Lung (tissue), 12 donors: ENCODE data around the gene ZNF3. TPM values are rescaled to one million over a fixed set of nuclear protein-coding genes. Genes with fewer than 3 reads are reported as not detected.

Experiments
- ATAC-seq: fragments of 200-7000 bp; cut with Tn5 transposase; one replicate; pipeline ENCODE4 v1.9.1; 2020; ENCODE audit warnings: moderate number of reproducible peaks; ENCODE audit not compliant: insufficient read depth, low FRiP score
- DNase-seq, 3 donors: peaks; one replicate each; pipeline ENCODE4 v3.0.0-alpha.2; 2013 to 2017
- H3K27ac ChIP-seq, 2 donors: one replicate each; pipeline ENCODE4 v1.5.1; 2013; ENCODE audit warnings: mild to moderate bottlenecking in 2 of 2, moderate library complexity in 2 of 2, control low read depth in 1 of 2, inconsistent platforms in 1 of 2, low read depth in 1 of 2, low read length in 1 of 2
- H3K27me3 ChIP-seq, 3 donors: one replicate each; pipeline ENCODE4 v1.5.1; 2013; ENCODE audit warnings: low read length in 2 of 3; ENCODE audit not compliant: control insufficient read depth in 3 of 3, insufficient read depth in 3 of 3
- H3K36me3 ChIP-seq, 4 donors: one replicate each; pipeline ENCODE4 v1.5.1; 2013; ENCODE audit warnings: low read length in 4 of 4, mild to moderate bottlenecking in 1 of 4, moderate library complexity in 1 of 4; ENCODE audit not compliant: control insufficient read depth in 4 of 4, insufficient read depth in 4 of 4
- H3K4me1 ChIP-seq, 5 donors: one replicate each; pipeline ENCODE4 v1.5.1; 2013; ENCODE audit warnings: low read length in 5 of 5, mild to moderate bottlenecking in 2 of 5, moderate library complexity in 1 of 5; ENCODE audit not compliant: control insufficient read depth in 5 of 5, insufficient read depth in 5 of 5
- H3K4me3 ChIP-seq: one replicate; pipeline ENCODE4 v1.5.1; 2013; ENCODE audit warnings: mild to moderate bottlenecking, control low read depth, moderate library complexity
- H3K9ac ChIP-seq, 2 donors: one replicate each; pipeline ENCODE4 v1.5.1; 2013; ENCODE audit warnings: low read length in 2 of 2, control low read depth in 1 of 2; ENCODE audit not compliant: insufficient read depth in 1 of 2
- H3K9me3 ChIP-seq, 4 donors: one replicate each; pipeline ENCODE4 v1.5.1; 2013; ENCODE audit warnings: low read length in 3 of 4, mild to moderate bottlenecking in 1 of 4, moderate library complexity in 1 of 4; ENCODE audit not compliant: control insufficient read depth in 4 of 4, insufficient read depth in 3 of 4
- WGBS, 2 donors: extraction: QIAGEN DNeasy Blood & Tissue Kit; methylation state at CpG; one replicate each; pipeline ENCODE4 v1.1.7; 2013; 5-methylcytosine and 5-hydroxymethylcytosine counted together
- polyA plus RNA-seq, 2 donors: library from polyadenylated mRNA; stranded (reverse); fragments of 200-250 nt; gene quantifications; one replicate each; pipeline ENCODE4 v1.2.1, GENCODE V29; 2013
- total RNA-seq, 2 donors: library from RNA; depleted of rRNA in 1 of 2; stranded (reverse); fragments of >200 nt in 1 of 2; gene quantifications; one replicate each; pipeline ENCODE4 v1.2.1, GENCODE V29; 2014 to 2021
- TF ChIP-seq, protein P1 (sequence below): IDR thresholded peaks from 2 replicates; pipeline ENCODE4 v1.5.1; 2012; ENCODE audit warnings: mild to moderate bottlenecking; ENCODE audit errors: control extremely low read depth, extremely low read depth
- donor health status: control.
- donor health status: control.
- donor health status: Bipolar disorder and iron deficiency.
- donor health status: healthy.
- donor health status: DM: yes; HTN: yes; CAD: no.

ZNF3 gene
- total and polyA plus RNA-seq, 4 donors: 12.8 to 30.5 (median 23.4) TPM

DNA sequence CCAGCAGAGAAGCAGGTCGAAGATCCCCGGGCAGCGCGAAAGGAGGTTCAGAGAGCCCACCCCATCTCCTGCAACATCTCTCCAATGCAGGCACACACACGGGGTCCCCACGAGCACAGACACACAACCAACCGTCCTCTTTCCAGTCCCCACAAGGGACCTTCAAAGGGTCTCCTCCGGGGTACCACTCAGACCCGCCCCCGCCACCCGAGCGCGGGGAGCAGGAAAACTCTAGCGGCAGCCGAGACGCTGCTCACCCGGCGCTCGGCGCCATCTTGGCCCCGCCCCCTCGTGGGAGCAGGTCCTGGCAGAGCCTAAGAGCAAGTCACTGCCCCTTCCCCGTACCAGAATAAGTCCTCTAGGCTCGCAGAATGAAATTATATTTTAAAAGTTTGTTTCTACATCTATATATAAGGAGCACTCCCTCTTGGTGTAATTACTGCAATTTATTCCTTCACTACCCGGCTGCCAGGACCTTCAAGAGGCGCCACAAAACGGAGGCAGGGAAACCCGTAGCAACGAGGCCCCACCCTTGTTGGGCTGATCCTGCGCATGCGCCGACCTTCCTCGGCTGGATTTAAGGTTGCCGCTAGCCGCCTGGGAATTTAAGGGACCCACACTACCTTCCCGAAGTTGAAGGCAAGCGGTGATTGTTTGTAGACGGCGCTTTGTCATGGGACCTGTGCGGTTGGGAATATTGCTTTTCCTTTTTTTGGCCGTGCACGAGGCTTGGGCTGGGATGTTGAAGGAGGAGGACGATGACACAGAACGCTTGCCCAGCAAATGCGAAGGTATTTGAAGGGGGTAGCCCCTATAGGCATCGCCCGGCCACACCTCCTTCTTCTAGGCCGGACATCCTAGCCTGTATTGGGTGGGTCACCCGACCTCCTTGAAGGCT, 37.8 kb upstream of the ZNF3 start, which contains the start of the genes CNPY4 and TAF6:
TSS of gene CNPY4 (plus strand) at position 563 of the 898 bp plus-strand sequence. CDS start at position 674, 111 bp downstream.
TSS of gene TAF6 (minus strand) at position 287 of the 898 bp plus-strand sequence. CDS start 5,149 bp downstream, outside the sequence.
- Histone ChIP-seq H3K4me1 (peaks cover 0 to 14% (median 7%) of the 10 kb centered on the region in 5 donors), H3K9me3 (no peaks in the 10 kb centered on the region), H3K27me3 (no peaks in the 10 kb centered on the region), H3K27ac (peak within 1 kb of the TSS; percentile 75), H3K36me3 (peaks cover 0 to 11% (median 1%) of the 10 kb centered on the region in 4 donors), H3K4me3 (peak within 1 kb of the TSS; percentile 86), H3K9ac (peak within 1 kb of the TSS; percentile 69 to 95)
- TF ChIP-seq, protein P1, sequence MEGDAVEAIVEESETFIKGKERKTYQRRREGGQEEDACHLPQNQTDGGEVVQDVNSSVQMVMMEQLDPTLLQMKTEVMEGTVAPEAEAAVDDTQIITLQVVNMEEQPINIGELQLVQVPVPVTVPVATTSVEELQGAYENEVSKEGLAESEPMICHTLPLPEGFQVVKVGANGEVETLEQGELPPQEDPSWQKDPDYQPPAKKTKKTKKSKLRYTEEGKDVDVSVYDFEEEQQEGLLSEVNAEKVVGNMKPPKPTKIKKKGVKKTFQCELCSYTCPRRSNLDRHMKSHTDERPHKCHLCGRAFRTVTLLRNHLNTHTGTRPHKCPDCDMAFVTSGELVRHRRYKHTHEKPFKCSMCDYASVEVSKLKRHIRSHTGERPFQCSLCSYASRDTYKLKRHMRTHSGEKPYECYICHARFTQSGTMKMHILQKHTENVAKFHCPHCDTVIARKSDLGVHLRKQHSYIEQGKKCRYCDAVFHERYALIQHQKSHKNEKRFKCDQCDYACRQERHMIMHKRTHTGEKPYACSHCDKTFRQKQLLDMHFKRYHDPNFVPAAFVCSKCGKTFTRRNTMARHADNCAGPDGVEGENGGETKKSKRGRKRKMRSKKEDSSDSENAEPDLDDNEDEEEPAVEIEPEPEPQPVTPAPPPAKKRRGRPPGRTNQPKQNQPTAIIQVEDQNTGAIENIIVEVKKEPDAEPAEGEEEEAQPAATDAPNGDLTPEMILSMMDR: no peak
- DNase-seq (peak; percentile 96 to 98 (median 98)), ATAC-seq (peak; percentile 91)
- WGBS, 2 donors: 0% methylated on average over 49 of the region's 49 CpGs

DNA sequence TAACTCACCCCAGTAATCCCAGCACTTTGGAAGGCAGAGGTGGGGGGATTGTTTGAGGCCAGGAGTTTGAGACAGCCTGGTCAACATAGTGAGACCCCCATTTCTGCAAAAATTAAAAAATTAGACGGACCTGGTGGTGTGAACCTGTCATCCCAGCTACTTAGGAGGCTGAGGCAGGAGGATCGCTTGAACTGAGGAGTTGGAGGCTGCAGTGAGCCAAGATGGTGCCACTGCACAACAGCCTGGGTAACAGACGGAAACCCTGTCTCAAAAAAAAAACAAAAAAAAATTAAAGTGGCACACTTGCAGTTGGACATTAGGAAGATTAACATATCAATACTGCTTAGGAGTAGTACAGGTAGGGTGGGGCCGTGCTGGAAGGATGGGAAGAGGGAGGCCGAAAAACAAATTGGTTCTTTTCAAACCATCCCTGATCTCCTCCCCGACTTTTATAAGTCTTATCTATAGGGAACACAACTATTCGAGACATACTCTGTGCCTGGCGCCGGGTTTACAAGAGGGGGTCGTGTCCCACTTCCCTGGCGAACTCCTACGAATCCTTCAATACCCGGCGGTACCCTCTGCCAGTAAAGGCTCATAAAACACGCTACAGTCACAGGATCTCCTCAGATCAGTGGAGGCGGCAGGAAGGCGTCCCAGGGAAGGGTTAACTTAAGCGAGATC, 37.0 kb upstream of the ZNF3 start:
- Histone ChIP-seq H3K9me3 (no peaks in the 10 kb centered on the region), H3K4me1 (peaks cover 0 to 14% (median 7%) of the 10 kb centered on the region in 5 donors), H3K27me3 (no peaks in the 10 kb centered on the region), H3K36me3 (peaks cover 0 to 14% (median 5%) of the 10 kb centered on the region in 4 donors), H3K27ac (peak overlapping the region; percentile 64 to 75), H3K9ac (peak overlapping the region; percentile 69 to 95), H3K4me3 (peak overlapping the region; percentile 86)
- WGBS, 2 donors: 22 to 25% methylated on average over 18 of the region's 18 CpGs
- TF ChIP-seq, protein P1: no peak
- DNase-seq (no peak), ATAC-seq (no peak)

DNA sequence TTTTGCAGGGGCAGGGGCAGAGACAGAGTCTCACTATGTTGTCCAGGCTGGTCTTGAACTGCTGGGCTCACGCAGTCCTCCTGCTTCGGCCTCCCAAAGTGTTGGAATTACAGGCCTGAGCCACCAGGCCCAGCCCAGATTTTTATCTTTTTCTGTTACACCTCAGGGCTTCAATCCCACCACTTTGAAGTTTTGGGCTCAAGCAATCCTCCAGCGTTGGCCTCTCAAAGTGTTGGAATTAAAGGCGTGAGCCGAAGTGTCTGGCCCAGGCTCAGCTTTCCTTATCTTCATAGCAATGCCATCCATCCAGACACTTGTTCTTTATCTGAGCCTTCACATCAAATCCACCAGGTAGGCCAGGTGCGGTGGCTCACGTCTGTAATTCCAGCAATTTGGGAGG, 33.5 kb upstream of the ZNF3 start:
- ATAC-seq (no peak), DNase-seq (no peak)
- H3K9ac ChIP-seq: no peak overlapping the region
- WGBS, 2 donors: 92 to 96% methylated on average over 7 of the region's 7 CpGs
- H3K9me3 ChIP-seq: no peaks in the 10 kb centered on the region
- H3K27ac ChIP-seq: no peak overlapping the region
- H3K27me3 ChIP-seq: no peaks in the 10 kb centered on the region
- peaks cover 0 to 6% (median 2%) of the 10 kb centered on the region in 5 donors for H3K4me1 ChIP-seq
- peaks cover 0 to 24% (median 18%) of the 10 kb centered on the region in 4 donors for H3K36me3 ChIP-seq
- no peak overlapping the region for H3K4me3 ChIP-seq
- TF ChIP-seq, protein P1: no peak
